Large intestine (tissue), 3 donors: Measurements from ENCODE around the gene POT1. TPM values are rescaled to one million over a fixed set of nuclear protein-coding genes. Genes with fewer than 3 reads are reported as not detected.
A peak's percentile ranks its signal among the peaks of the same experiment; 100 is the strongest.

Experiments used
- DNase-seq, 2 donors: peaks; one replicate each; pipeline versions ENCODE4 v3.0.0 to v3.0.0-alpha.2; 2013
- H3K27ac ChIP-seq: one replicate; pipeline ENCODE4 v1.5.1; 2013; ENCODE audit warnings: low read length
- H3K27me3 ChIP-seq: 2 replicates; pipeline ENCODE4 v1.6.1; 2013; ENCODE audit warnings: low read length; ENCODE audit not compliant: control insufficient read depth, insufficient read depth
- H3K36me3 ChIP-seq: 2 replicates; pipeline ENCODE4 v1.6.1; 2013; ENCODE audit warnings: low read length; ENCODE audit not compliant: control insufficient read depth, insufficient read depth
- H3K4me1 ChIP-seq: one replicate; pipeline ENCODE4 v1.6.1; 2013; ENCODE audit warnings: low read length; ENCODE audit not compliant: control insufficient read depth, insufficient read depth
- H3K4me3 ChIP-seq: one replicate; pipeline ENCODE4 v1.5.1; 2013; ENCODE audit warnings: low read length
- H3K9me3 ChIP-seq: one replicate; pipeline ENCODE4 v1.6.1; 2013; ENCODE audit warnings: mild to moderate bottlenecking, low read depth, low read length, moderate library complexity; ENCODE audit not compliant: control insufficient read depth
- WGBS: methylation state at CpG from one replicate; pipeline ENCODE4 v1.1.5; 2013; ENCODE audit warnings: low lambda C conversion rate; ENCODE audit not compliant: insufficient coverage; 5-methylcytosine and 5-hydroxymethylcytosine counted together
- polyA plus RNA-seq: library from polyadenylated mRNA; unstranded; fragments of 120-200 nt; gene quantifications from one replicate; pipeline ENCODE4 v1.2.1, GENCODE V29; 2013

POT1 gene
- polyA plus RNA-seq, 1 donor: 18.2 TPM

DNA sequence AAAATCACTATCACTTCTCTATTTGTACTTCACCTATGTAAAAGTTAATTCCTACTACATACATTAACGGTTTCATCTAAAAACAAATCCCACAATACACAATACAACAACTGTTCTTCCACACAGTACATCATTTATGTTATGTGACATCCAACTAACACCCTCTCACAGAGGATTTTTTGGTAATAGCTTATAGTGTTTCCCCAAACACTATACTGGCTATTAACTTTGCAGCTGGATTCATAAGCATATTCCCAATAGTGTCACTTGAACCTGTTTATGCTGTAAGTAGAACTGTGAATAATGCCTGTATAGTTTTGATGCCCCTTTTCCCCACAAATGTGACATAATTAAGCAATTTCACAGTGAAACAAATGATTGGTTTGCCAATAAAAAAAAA, 49.9 kb downstream of the POT1 start:
- no peaks in the 10 kb centered on the region for H3K27me3 ChIP-seq
- H3K27ac ChIP-seq: no peak overlapping the region
- no peaks in the 10 kb centered on the region for H3K4me1 ChIP-seq
- peak in 1 of 2 donors; percentile 2 for DNase-seq
- WGBS: no CpG with 5 or more reads among the region's 1 CpG
- no peaks in the 10 kb centered on the region for H3K9me3 ChIP-seq
- no peak overlapping the region for H3K4me3 ChIP-seq
- H3K36me3 ChIP-seq: no peaks in the 10 kb centered on the region

DNA sequence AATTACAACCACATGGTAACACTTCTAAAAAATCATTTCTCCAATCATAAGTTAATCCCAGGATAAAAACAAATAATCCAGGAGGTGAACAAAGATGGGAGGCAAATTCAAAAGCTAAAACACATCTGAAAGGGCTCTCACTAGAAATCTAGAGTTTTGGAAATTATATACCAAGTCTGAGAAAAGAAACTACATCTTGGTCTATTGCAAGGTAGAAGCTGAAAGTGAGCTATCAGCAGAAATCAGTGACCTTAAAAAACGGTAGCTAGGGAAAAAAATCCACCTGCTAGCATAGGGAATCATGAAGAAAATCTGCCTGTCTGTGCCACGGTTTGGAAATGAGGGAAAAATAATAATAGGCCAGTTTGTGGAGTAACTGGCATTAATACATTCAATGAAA, 50.5 kb downstream of the POT1 start:
- Histone ChIP-seq H3K36me3 (no peaks in the 10 kb centered on the region), H3K27ac (no peak overlapping the region), H3K9me3 (no peaks in the 10 kb centered on the region), H3K4me3 (no peak overlapping the region), H3K4me1 (no peaks in the 10 kb centered on the region), H3K27me3 (no peaks in the 10 kb centered on the region)
- WGBS: 89% methylated on average over 1 of the region's 2 CpGs
- DNase-seq: no peak

DNA sequence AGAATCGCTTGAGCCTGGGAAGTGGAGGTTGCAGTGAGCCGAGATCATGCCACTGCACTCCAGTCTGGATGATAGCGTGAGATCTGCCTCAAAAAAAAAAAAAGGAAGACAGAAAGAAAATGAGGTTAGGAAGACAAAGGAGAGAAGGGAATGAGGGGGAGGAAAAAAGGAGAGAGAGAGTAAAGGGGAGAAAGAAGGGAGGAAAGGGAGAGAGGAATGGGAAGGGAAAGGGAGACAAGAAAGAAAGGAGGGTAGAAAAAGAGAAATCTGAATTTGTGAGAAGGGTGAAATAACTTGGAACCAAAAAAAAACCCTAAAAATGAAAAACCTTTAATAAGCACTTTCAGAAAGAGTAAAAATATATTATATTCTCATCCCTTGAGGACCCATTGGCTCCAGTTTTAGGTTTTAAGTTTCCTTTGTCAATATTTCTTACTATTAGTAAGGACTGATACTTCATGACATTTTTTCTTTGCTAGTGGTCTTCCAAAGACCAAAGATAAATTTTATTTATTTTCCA, 54.9 kb downstream of the POT1 start:
- 100% methylated on average over 3 of the region's 3 CpGs for WGBS
- Histone ChIP-seq H3K27ac (no peak overlapping the region), H3K4me1 (no peaks in the 10 kb centered on the region), H3K36me3 (no peaks in the 10 kb centered on the region), H3K4me3 (no peak overlapping the region), H3K9me3 (no peaks in the 10 kb centered on the region), H3K27me3 (no peaks in the 10 kb centered on the region)
- DNase-seq: no peak

DNA sequence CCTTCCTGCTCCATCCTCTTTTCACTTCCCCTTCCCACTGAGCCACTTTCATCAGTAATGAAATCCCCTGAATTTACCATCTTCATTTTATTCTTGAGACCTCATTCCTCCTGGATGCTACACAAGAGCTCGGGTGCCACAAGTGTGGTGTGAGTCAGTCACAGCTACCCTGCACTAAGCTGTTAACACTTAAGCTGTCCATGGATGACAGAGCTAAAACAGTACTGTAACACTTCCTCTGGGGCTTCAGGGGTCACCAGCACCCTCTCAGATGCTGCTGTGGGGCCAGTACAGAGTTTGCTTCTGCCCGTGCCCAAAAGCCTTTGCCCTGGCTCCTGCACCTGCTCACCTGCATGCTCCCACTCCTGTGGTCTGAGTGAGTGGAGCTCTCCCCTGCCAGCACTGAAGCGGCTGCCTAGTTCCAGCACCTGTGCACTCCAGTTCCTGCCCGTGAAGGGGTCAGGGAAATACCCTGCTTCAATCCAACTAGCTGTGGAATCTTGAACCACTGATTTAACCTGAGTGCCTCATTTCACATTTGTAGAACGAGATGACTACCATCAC, 71.9 kb downstream of the POT1 start:
- no peak overlapping the region for H3K27ac ChIP-seq
- DNase-seq: no peak
- no peak overlapping the region for H3K4me3 ChIP-seq
- H3K9me3 ChIP-seq: no peaks in the 10 kb centered on the region
- no peaks in the 10 kb centered on the region for H3K4me1 ChIP-seq
- WGBS: 100% methylated on average over 1 of the region's 5 CpGs
- H3K27me3 ChIP-seq: no peaks in the 10 kb centered on the region
- peaks cover 10% of the 10 kb centered on the region for H3K36me3 ChIP-seq

DNA sequence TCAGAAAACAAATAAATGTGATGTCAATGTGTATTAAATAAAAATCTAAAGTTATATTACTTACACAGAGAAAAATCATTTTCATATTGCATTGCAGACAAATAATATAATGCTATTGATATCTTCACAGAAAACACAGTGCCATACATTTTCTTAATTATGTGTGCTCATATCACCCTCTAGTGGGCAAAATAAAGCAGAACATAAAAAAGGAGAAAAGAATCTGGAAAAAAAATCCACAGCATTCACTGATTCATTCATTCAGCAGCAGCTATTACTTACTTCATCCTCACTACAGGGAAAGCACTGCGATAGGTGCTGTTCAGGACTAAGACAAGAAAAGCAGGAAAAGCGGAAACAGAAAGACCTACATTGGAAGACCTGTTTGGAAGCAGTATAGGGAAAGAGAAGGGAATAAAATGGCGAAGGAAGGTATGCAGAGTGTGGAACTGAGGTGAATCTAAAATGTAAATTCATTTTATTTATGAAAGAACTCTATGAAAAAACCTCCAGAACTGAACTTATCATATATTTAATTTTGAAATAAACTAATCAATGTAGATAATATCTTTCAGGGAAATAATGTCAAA, 73.2 kb downstream of the POT1 start:
- Histone ChIP-seq H3K4me1 (no peaks in the 10 kb centered on the region), H3K9me3 (no peaks in the 10 kb centered on the region), H3K27ac (no peak overlapping the region), H3K27me3 (no peaks in the 10 kb centered on the region), H3K36me3 (peaks cover 7% of the 10 kb centered on the region), H3K4me3 (no peak overlapping the region)
- WGBS: 100% methylated on average over 2 of the region's 3 CpGs
- peak; percentile 2 to 16 for DNase-seq

DNA sequence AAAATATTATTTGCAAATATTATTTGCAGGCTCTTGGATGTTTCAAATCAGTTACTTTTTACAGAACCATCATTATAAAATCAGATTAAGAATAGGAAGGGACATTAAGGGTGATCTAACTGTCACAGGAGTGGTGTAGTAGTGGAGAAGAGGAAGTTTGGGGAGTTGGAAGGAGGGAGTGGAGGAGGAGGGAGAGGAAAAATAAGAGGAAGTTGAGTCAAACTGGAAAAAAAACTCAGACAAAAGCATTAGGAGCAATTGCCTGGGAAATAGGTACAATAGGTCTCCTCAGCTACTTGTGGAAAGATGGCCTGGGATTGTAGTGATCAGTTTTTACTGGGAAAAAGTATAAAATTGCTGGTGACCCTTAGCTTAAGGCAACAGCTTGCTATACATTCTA, 86.3 kb downstream of the POT1 start:
- Histone ChIP-seq H3K4me3 (no peak overlapping the region), H3K9me3 (no peaks in the 10 kb centered on the region), H3K4me1 (peaks cover 4% of the 10 kb centered on the region), H3K36me3 (peaks cover 2% of the 10 kb centered on the region), H3K27ac (no peak overlapping the region), H3K27me3 (no peaks in the 10 kb centered on the region)
- no peak for DNase-seq

DNA sequence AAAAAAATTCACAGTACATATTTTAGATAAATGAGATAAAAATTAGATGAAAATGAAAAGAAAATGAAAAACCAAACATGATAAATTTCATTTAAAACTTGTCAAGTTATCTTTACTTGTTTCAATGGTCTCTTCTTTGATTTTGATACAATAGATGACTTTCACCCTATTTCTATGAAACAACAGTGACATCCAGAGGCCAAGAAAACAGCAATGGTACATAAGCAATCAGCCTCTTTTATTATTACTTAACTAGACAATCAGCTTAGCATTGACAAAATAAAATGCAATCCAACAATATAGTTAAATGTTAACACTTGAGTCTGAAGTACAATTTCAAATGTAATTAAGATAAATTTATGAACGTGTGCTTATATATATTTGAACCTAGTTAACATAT, 89.2 kb downstream of the POT1 start:
- WGBS: 0% methylated on average over 1 of the region's 1 CpG
- DNase-seq: peak; percentile 9 to 35
- H3K9me3 ChIP-seq: no peaks in the 10 kb centered on the region

DNA sequence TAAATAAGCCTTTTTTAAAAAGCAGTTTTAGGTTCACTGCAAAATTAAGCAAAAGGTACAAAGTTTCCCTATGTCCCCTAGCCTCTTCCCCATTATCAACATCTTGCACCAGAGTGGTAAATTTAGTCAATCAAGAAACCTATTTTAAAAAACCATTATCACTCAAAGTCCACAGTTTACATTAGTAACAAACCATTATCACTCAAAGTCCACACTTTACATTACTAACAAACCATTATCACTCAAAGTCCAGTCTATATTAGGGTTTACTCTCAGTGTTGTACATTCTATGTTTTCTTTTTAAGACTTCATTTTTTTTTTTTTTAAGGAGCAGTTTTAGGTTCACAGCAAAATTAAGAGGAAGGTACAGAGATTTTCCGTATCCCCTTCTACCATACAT, 89.9 kb downstream of the POT1 start:
- peaks cover 2% of the 10 kb centered on the region for H3K36me3 ChIP-seq
- peaks cover 4% of the 10 kb centered on the region for H3K4me1 ChIP-seq
- no peak overlapping the region for H3K4me3 ChIP-seq
- peak; percentile 5 to 62 for DNase-seq
- peak overlapping the region; percentile 10 for H3K27ac ChIP-seq
- no peaks in the 10 kb centered on the region for H3K9me3 ChIP-seq
- H3K27me3 ChIP-seq: no peaks in the 10 kb centered on the region
- whole genome bisulfite sequencing: no CpG with 5 or more reads among the region's 1 CpG

More for the DNA sequence above, 89.2 kb downstream of the POT1 start:
- peaks cover 4% of the 10 kb centered on the region for H3K4me1 ChIP-seq
- H3K4me3 ChIP-seq: no peak overlapping the region
- H3K27me3 ChIP-seq: no peaks in the 10 kb centered on the region
- H3K36me3 ChIP-seq: no peaks in the 10 kb centered on the region
- H3K27ac ChIP-seq: peak overlapping the region; percentile 10

DNA sequence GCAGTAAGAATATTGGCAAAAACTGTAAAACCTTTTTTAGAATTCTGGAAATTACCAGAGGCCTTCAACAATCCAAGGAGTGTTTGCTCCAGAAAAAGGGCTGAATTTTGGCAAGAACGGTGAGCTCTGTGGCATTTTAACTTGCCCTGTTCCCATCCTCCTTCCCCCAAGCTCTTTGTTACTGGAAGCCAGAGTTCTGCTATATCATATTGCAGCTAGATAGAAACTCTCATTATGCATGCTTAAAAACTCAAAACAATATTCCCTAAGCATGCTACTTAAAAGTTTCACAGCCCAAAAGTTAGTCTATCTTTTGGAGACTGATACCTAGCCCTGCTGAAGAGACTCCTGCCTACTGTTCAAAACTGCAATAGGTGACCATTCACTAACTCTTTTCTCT, 93.5 kb downstream of the POT1 start:
- Histone ChIP-seq H3K27me3 (no peaks in the 10 kb centered on the region), H3K4me1 (peaks cover 4% of the 10 kb centered on the region), H3K9me3 (no peaks in the 10 kb centered on the region), H3K4me3 (no peak overlapping the region), H3K27ac (no peak overlapping the region), H3K36me3 (peaks cover 2% of the 10 kb centered on the region)
- WGBS: no CpG with 5 or more reads among the region's 1 CpG
- no peak for DNase-seq

DNA sequence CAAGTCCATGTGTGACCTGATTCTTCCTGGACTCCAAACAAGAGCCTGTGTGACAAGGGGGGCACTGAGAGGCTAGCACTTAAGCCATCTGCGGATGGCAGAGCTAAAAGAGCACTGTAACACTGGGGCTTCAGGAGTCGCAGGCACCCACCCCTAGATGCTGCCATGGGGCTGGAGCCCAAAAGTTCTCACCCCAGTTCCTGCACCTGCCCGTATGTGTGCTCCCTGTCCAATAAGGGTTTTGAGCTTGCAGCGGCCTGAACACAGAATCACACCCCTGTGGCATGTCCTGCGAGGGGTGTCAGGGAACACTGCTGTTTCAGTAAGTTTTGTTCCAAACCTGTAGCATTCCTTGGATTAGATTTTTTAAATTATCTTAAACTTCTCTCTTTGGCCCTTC, 110.8 kb downstream of the POT1 start:
- DNase-seq: no peak
- WGBS: no CpG with 5 or more reads among the region's 5 CpGs
- H3K27ac ChIP-seq: no peak overlapping the region
- no peaks in the 10 kb centered on the region for H3K4me1 ChIP-seq
- H3K36me3 ChIP-seq: peaks cover 4% of the 10 kb centered on the region
- no peak overlapping the region for H3K4me3 ChIP-seq
- H3K9me3 ChIP-seq: no peaks in the 10 kb centered on the region
- H3K27me3 ChIP-seq: no peaks in the 10 kb centered on the region
